T-helper 1 cell treated with Interleukin-12 subunit alpha and Interleukin-12 subunit beta and Interleukin-4 antibody, amounts not matched to agents 30 μg/mL and 1 μg/mL, for 36 hours (primary cell): ENCODE measurements around the gene MAML2.
"Not testable (repeated sequence)": the region's sequence is repeated elsewhere in the genome, so short reads cannot be mapped to it uniquely, and the experiment has no call there.

ENCODE experiments used
- H3K27ac Mint-ChIP-seq: one replicate; pipeline ENCODE4 v1.8.0; 2021; ENCODE audit warnings: mild to moderate bottlenecking, mixed read lengths
- H3K27me3 Mint-ChIP-seq: one replicate; pipeline ENCODE4 v1.8.0; 2021; ENCODE audit warnings: low read depth, mixed read lengths
- H3K36me3 Mint-ChIP-seq: one replicate; pipeline ENCODE4 v1.8.0; 2021; ENCODE audit warnings: low read depth, mixed read lengths
- H3K4me1 Mint-ChIP-seq: one replicate; pipeline ENCODE4 v1.8.0; 2021; ENCODE audit warnings: low read depth, mixed read lengths
- H3K4me3 Mint-ChIP-seq: one replicate; pipeline ENCODE4 v1.8.0; 2021; ENCODE audit warnings: mild to moderate bottlenecking, moderate library complexity, mixed read lengths
- H3K9me3 Mint-ChIP-seq: one replicate; pipeline ENCODE4 v1.8.0; 2021; ENCODE audit warnings: mixed read lengths

MAML2 gene

GRCh38 chr11:96282625-96283220, 60.3 kb downstream of the MAML2 start:
- Mint-ChIP-seq H3K36me3 (peaks cover 26% of the 10 kb centered on the region), H3K27me3 (no peaks in the 10 kb centered on the region), H3K9me3 (peaks cover 15% of the 10 kb centered on the region), H3K4me1 (peaks cover 41% of the 10 kb centered on the region), H3K27ac (no peak overlapping the region), H3K4me3 (no peak overlapping the region)

- Mint-ChIP-seq H3K9me3 (peaks cover 7% of the 10 kb centered on the region), H3K27me3 (no peaks in the 10 kb centered on the region), H3K36me3 (peaks cover 17% of the 10 kb centered on the region), H3K4me1 (peaks cover 41% of the 10 kb centered on the region), H3K27ac (no peak overlapping the region), H3K4me3 (no peak overlapping the region)
These were observed 62.6 kb downstream of the MAML2 start for GRCh38 chr11:96280444-96280843.

GRCh38 chr11:96279896-96280290, 63.1 kb downstream of the MAML2 start:
- H3K4me1 Mint-ChIP-seq: peaks cover 35% of the 10 kb centered on the region
- H3K9me3 Mint-ChIP-seq: peaks cover 2% of the 10 kb centered on the region
- H3K4me3 Mint-ChIP-seq: no peak overlapping the region
- H3K36me3 Mint-ChIP-seq: peaks cover 13% of the 10 kb centered on the region
- no peaks in the 10 kb centered on the region for H3K27me3 Mint-ChIP-seq
- H3K27ac Mint-ChIP-seq: no peak overlapping the region

- H3K27me3 Mint-ChIP-seq: no peaks in the 10 kb centered on the region
- no peak overlapping the region for H3K4me3 Mint-ChIP-seq
- H3K36me3 Mint-ChIP-seq: peaks cover 11% of the 10 kb centered on the region
- H3K9me3 Mint-ChIP-seq: no peaks in the 10 kb centered on the region
- peaks cover 31% of the 10 kb centered on the region for H3K4me1 Mint-ChIP-seq
- H3K27ac Mint-ChIP-seq: peak overlapping the region; percentile 1
These were observed 63.7 kb downstream of the MAML2 start for GRCh38 chr11:96279018-96279895.

GRCh38 chr11:96278039-96278897, 64.7 kb downstream of the MAML2 start:
- Mint-ChIP-seq H3K27me3 (no peaks in the 10 kb centered on the region), H3K4me1 (peaks cover 25% of the 10 kb centered on the region), H3K9me3 (no peaks in the 10 kb centered on the region), H3K27ac (peak overlapping the region; percentile 1), H3K4me3 (no peak overlapping the region), H3K36me3 (peaks cover 6% of the 10 kb centered on the region)

- Mint-ChIP-seq H3K27me3 (no peaks in the 10 kb centered on the region), H3K4me1 (peaks cover 22% of the 10 kb centered on the region), H3K36me3 (peaks cover 4% of the 10 kb centered on the region), H3K27ac (no peak overlapping the region), H3K4me3 (no peak overlapping the region), H3K9me3 (no peaks in the 10 kb centered on the region)
These were observed 65.3 kb downstream of the MAML2 start for GRCh38 chr11:96277696-96278038.

- H3K4me1 Mint-ChIP-seq: peaks cover 22% of the 10 kb centered on the region
These were observed 66.2 kb downstream of the MAML2 start for GRCh38 chr11:96276836-96277235.

GRCh38 chr11:96275801-96276594, 67.0 kb downstream of the MAML2 start:
- H3K4me1 Mint-ChIP-seq: peaks cover 21% of the 10 kb centered on the region
- peaks cover 5% of the 10 kb centered on the region for H3K9me3 Mint-ChIP-seq
- H3K27ac Mint-ChIP-seq: no peak overlapping the region
- peaks cover 14% of the 10 kb centered on the region for H3K36me3 Mint-ChIP-seq
- no peaks in the 10 kb centered on the region for H3K27me3 Mint-ChIP-seq
- H3K4me3 Mint-ChIP-seq: no peak overlapping the region

More at GRCh38 chr11:96276836-96277235, 66.2 kb downstream of the MAML2 start:
- H3K27ac Mint-ChIP-seq: no peak overlapping the region
- H3K4me3 Mint-ChIP-seq: no peak overlapping the region
- peaks cover 8% of the 10 kb centered on the region for H3K36me3 Mint-ChIP-seq
- H3K27me3 Mint-ChIP-seq: no peaks in the 10 kb centered on the region
- H3K9me3 Mint-ChIP-seq: peaks cover 2% of the 10 kb centered on the region

GRCh38 chr11:96273507-96273906, 69.5 kb downstream of the MAML2 start:
- Mint-ChIP-seq H3K9me3 (peaks cover 22% of the 10 kb centered on the region), H3K4me1 (peaks cover 19% of the 10 kb centered on the region), H3K27ac (no peak overlapping the region), H3K4me3 (no peak overlapping the region), H3K27me3 (no peaks in the 10 kb centered on the region), H3K36me3 (peaks cover 30% of the 10 kb centered on the region)

GRCh38 chr11:96272529-96273222, 70.3 kb downstream of the MAML2 start:
- peaks cover 32% of the 10 kb centered on the region for H3K36me3 Mint-ChIP-seq
- H3K27me3 Mint-ChIP-seq: no peaks in the 10 kb centered on the region
- H3K4me3 Mint-ChIP-seq: no peak overlapping the region
- H3K27ac Mint-ChIP-seq: no peak overlapping the region
- peaks cover 19% of the 10 kb centered on the region for H3K4me1 Mint-ChIP-seq
- H3K9me3 Mint-ChIP-seq: peaks cover 22% of the 10 kb centered on the region

- H3K9me3 Mint-ChIP-seq: peaks cover 22% of the 10 kb centered on the region
- H3K27ac Mint-ChIP-seq: no peak overlapping the region
- peaks cover 28% of the 10 kb centered on the region for H3K4me1 Mint-ChIP-seq
- no peak overlapping the region for H3K4me3 Mint-ChIP-seq
- H3K36me3 Mint-ChIP-seq: peaks cover 29% of the 10 kb centered on the region
- H3K27me3 Mint-ChIP-seq: no peaks in the 10 kb centered on the region
These were observed 71.2 kb downstream of the MAML2 start for GRCh38 chr11:96271777-96272176.

GRCh38 chr11:96271352-96271751, 71.6 kb downstream of the MAML2 start:
- H3K4me1 Mint-ChIP-seq: peaks cover 30% of the 10 kb centered on the region
- H3K4me3 Mint-ChIP-seq, H3K27me3 Mint-ChIP-seq, H3K27ac Mint-ChIP-seq: not testable (repeated sequence)
- H3K9me3 Mint-ChIP-seq: peaks cover 22% of the 10 kb centered on the region
- peaks cover 29% of the 10 kb centered on the region for H3K36me3 Mint-ChIP-seq

- peaks cover 34% of the 10 kb centered on the region for H3K4me1 Mint-ChIP-seq
- not testable (repeated sequence) for H3K4me3 Mint-ChIP-seq, H3K27me3 Mint-ChIP-seq
- H3K36me3 Mint-ChIP-seq: peaks cover 29% of the 10 kb centered on the region
- peak overlapping the region; percentile 53 for H3K27ac Mint-ChIP-seq
- peaks cover 22% of the 10 kb centered on the region for H3K9me3 Mint-ChIP-seq
These were observed 74.5 kb downstream of the MAML2 start for GRCh38 chr11:96268527-96268926.
